H1 (cell line): ENCODE results near the gene ACRBP. TPM values are rescaled to one million over a fixed set of nuclear protein-coding genes. Genes with fewer than 3 reads are reported as not detected.

Source experiments
- CTCF ChIA-PET: fragments of 300-600 bp; sonication (Branson Sonifier 250); formaldehyde crosslinking; loops from one replicate; lab custom pipeline; 2021; ENCODE audit not compliant: partially characterized antibody; lab: Charles Lee
- POLR2A ChIA-PET: fragments of 300-600 bp; sonication (Branson Sonifier 250); formaldehyde crosslinking; loops from one replicate; lab custom pipeline; 2021; ENCODE audit warnings: inconsistent platforms; ENCODE audit not compliant: partially characterized antibody; lab: Charles Lee
- DNase-seq, 2 experiments: peaks; one replicate each; pipeline versions ENCODE4 v3.0.0 to v3.0.0-alpha.2; 2010 to 2022; ENCODE audit warnings: low spot score in 2 of 2, low read depth in 1 of 2, mixed read lengths in 1 of 2
- FAIRE-seq: peaks from 2 replicates; lab custom pipeline; 2011; peaks lifted over from hg19 to GRCh38; lab: Jason Lieb, UNC
- H2AFZ ChIP-seq: 2 replicates; pipeline ENCODE4 v1.8.1; 2012; ENCODE audit warnings: low read length, inconsistent platforms
- H2AK5ac ChIP-seq: 2 replicates; pipeline ENCODE4 v1.6.1; 2013; ENCODE audit warnings: low read depth, low read length
- H2BK120ac ChIP-seq: replicated peaks from 2 replicates; pipeline ENCODE3; 2013; ENCODE audit warnings: low read depth, low read length, inconsistent platforms
- H2BK12ac ChIP-seq: 2 replicates; pipeline ENCODE4 v1.6.1; 2013; ENCODE audit warnings: low read depth, low read length
- H2BK15ac ChIP-seq: 2 replicates; pipeline ENCODE4 v1.6.1; 2013; ENCODE audit warnings: low read length
- H2BK20ac ChIP-seq: 2 replicates; pipeline ENCODE4 v1.6.1; 2013; ENCODE audit warnings: low read length
- H2BK5ac ChIP-seq: 2 replicates; pipeline ENCODE4 v1.6.1; 2013; ENCODE audit warnings: low read depth, low read length
- H3K14ac ChIP-seq: 2 replicates; pipeline ENCODE4 v1.6.1; 2013; ENCODE audit warnings: inconsistent platforms; ENCODE audit not compliant: insufficient read length
- H3K18ac ChIP-seq: 2 replicates; pipeline ENCODE4 v1.6.1; 2013; ENCODE audit warnings: low read length; ENCODE audit errors: extremely low read depth
- H3K23ac ChIP-seq: 2 replicates; pipeline ENCODE4 v1.6.1; 2013; ENCODE audit warnings: inconsistent platforms; ENCODE audit not compliant: insufficient read length
- H3K23me2 ChIP-seq: 2 replicates; pipeline ENCODE4 v1.6.1; 2013; ENCODE audit warnings: low read depth, low read length
- H3K27ac ChIP-seq: 2 replicates; pipeline ENCODE4 v1.6.1; 2011; ENCODE audit warnings: low read depth, low read length, inconsistent platforms
- H3K27me3 ChIP-seq, 4 experiments: replicated peaks in 1 of 4; 1 replicate in 1 of 4; 2 replicates in 3 of 4; pipeline versions ENCODE4 v1.6.1 to v1.8.1; 2011 to 2013; ENCODE audit warnings: low read length in 3 of 4, mild to moderate bottlenecking in 3 of 4, inconsistent platforms in 2 of 4, mixed read lengths in 2 of 4, moderate library complexity in 1 of 4; ENCODE audit not compliant: control insufficient read depth in 3 of 4, insufficient read depth in 3 of 4; ENCODE audit errors: extremely low read depth in 1 of 4
- H3K36me3 ChIP-seq, 4 experiments: 2 replicates each; pipeline versions ENCODE4 v1.6.1 to v1.8.1; 2011 to 2013; ENCODE audit warnings: mild to moderate bottlenecking in 4 of 4, low read length in 3 of 4, moderate library complexity in 2 of 4, control low read depth in 1 of 4, inconsistent platforms in 1 of 4; ENCODE audit not compliant: insufficient read depth in 4 of 4, control insufficient read depth in 2 of 4
- H3K4ac ChIP-seq: replicated peaks from 2 replicates; pipeline ENCODE3; 2013; ENCODE audit warnings: low read length, low read depth, mixed read lengths, inconsistent platforms; ENCODE audit not compliant: insufficient read length
- H3K4me1 ChIP-seq, 4 experiments: replicated peaks in 1 of 4; 1 replicate in 1 of 4; 2 replicates in 3 of 4; pipeline versions ENCODE4 v1.6.1 to v1.8.1; 2011 to 2013; ENCODE audit warnings: low read length in 3 of 4, inconsistent platforms in 2 of 4, mixed read lengths in 1 of 4; ENCODE audit not compliant: insufficient read depth in 4 of 4, control insufficient read depth in 3 of 4
- H3K4me2 ChIP-seq, 2 experiments: 2 replicates each; pipeline versions ENCODE4 v1.6.1 to v1.8.1; 2011 to 2013; ENCODE audit warnings: low read depth in 2 of 2, low read length in 2 of 2, control low read depth in 1 of 2, inconsistent platforms in 1 of 2, mild to moderate bottlenecking in 1 of 2; ENCODE audit not compliant: insufficient read depth in 1 of 2
- H3K4me3 ChIP-seq, 4 experiments: fragments of 200-600, 300-600 bp in 1 of 4; sonication (generic), shearing (Covaris generic), sonication (Bioruptor Twin) in 1 of 4; 2 replicates each; pipeline versions ENCODE4 v1.5.1 to v1.8.1; 2011 to 2016; ENCODE audit warnings: low read length in 4 of 4, low read depth in 3 of 4, control low read depth in 2 of 4, inconsistent platforms in 2 of 4, mild to moderate bottlenecking in 2 of 4, mixed read lengths in 1 of 4, moderate library complexity in 1 of 4; ENCODE audit not compliant: insufficient read depth in 2 of 4; ENCODE audit errors: extremely low read depth in 1 of 4
- H3K56ac ChIP-seq: replicated peaks from 2 replicates; pipeline ENCODE3; 2013; ENCODE audit warnings: low read depth, mild to moderate bottlenecking, mixed read lengths, low read length, inconsistent platforms; ENCODE audit not compliant: insufficient read length
- H3K79me1 ChIP-seq: 2 replicates; pipeline ENCODE4 v1.6.1; 2013; ENCODE audit warnings: low read depth, low read length, control low read depth
- H3K79me2 ChIP-seq, 2 experiments: 2 replicates each; pipeline versions ENCODE4 v1.6.1 to v1.8.1; 2012 to 2013; ENCODE audit warnings: low read length in 2 of 2, mild to moderate bottlenecking in 2 of 2, inconsistent platforms in 1 of 2; ENCODE audit not compliant: insufficient read depth in 2 of 2, control insufficient read depth in 1 of 2
- H3K9ac ChIP-seq, 4 experiments: replicated peaks in 1 of 4; 1 replicate in 1 of 4; 2 replicates in 3 of 4; pipeline versions ENCODE4 v1.6.1 to v1.8.1; 2011 to 2013; ENCODE audit warnings: low read depth in 3 of 4, low read length in 3 of 4, control low read depth in 2 of 4, mild to moderate bottlenecking in 2 of 4, moderate library complexity in 2 of 4, inconsistent platforms in 1 of 4; ENCODE audit errors: extremely low read depth in 1 of 4
- H3K9me3 ChIP-seq, 2 experiments: 2 replicates each; pipeline versions ENCODE4 v1.6.1 to v1.8.1; 2012 to 2013; ENCODE audit warnings: mild to moderate bottlenecking in 2 of 2, moderate library complexity in 2 of 2, control low read depth in 1 of 2, inconsistent platforms in 1 of 2, low read depth in 1 of 2, low read length in 1 of 2, mixed read lengths in 1 of 2; ENCODE audit not compliant: insufficient read depth in 2 of 2
- H4K20me1 ChIP-seq, 2 experiments: replicated peaks in 1 of 2; 2 replicates each; pipeline versions ENCODE3 to v1.8.1; 2011 to 2013; ENCODE audit warnings: inconsistent platforms in 2 of 2, low read length in 2 of 2, mild to moderate bottlenecking in 1 of 2; ENCODE audit not compliant: insufficient read depth in 2 of 2, control insufficient read depth in 1 of 2
- H4K5ac ChIP-seq: 2 replicates; pipeline ENCODE4 v1.6.1; 2013; ENCODE audit warnings: low read length, low read depth, mixed read lengths, inconsistent platforms; ENCODE audit not compliant: insufficient read length
- H4K8ac ChIP-seq: 2 replicates; pipeline ENCODE4 v1.8.0; 2013; ENCODE audit warnings: mild to moderate bottlenecking, moderate library complexity, low read length, inconsistent platforms; ENCODE audit not compliant: insufficient read depth; ENCODE audit errors: extremely low read depth
- H4K91ac ChIP-seq: replicated peaks from 2 replicates; pipeline ENCODE3; 2013; ENCODE audit warnings: low read length, mixed read lengths, inconsistent platforms; ENCODE audit not compliant: insufficient read length
- ASH2L ChIP-seq: fragments of 200-600, 300-600 bp; sonication (generic); IDR thresholded peaks from one replicate; pipeline ENCODE4 v1.7.1; 2017; ENCODE audit warnings: low read length
- BRCA1 ChIP-seq: IDR thresholded peaks from 2 replicates; pipeline ENCODE4 v1.6.1; 2012; ENCODE audit warnings: low read depth, low read length, improper control_type of control experiment
- CBX5 ChIP-seq: fragments of 300-800, 300-1000 bp; sonication (generic); IDR thresholded peaks from 2 replicates; pipeline ENCODE4 v1.7.1; 2016; ENCODE audit warnings: antibody characterized with exemption, low read length, low read depth
- CREB1 ChIP-seq: IDR thresholded peaks from 2 replicates; pipeline ENCODE4 v1.6.1; 2012; ENCODE audit warnings: inconsistent platforms
- TAF1 ChIP-seq: IDR thresholded peaks from 2 replicates; pipeline ENCODE4 v1.6.1; 2011; ENCODE audit warnings: mild to moderate bottlenecking, low read depth, low read length
- TBP ChIP-seq: IDR thresholded peaks from 2 replicates; pipeline ENCODE4 v1.6.1; 2011; ENCODE audit warnings: low read depth, low read length, improper control_type of control experiment
- TCF12 ChIP-seq: IDR thresholded peaks from 2 replicates; pipeline ENCODE4 v1.6.1; 2011; ENCODE audit warnings: low read depth, mild to moderate bottlenecking, low read length
- WGBS, 2 experiments: shearing (Covaris generic) in 1 of 2; methylation state at CpG; one replicate each; pipeline versions ENCODE4 v1.1.6 to v1.1.7; 2013 to 2015; ENCODE audit warnings: low lambda C conversion rate in 2 of 2, mixed read lengths in 2 of 2, inconsistent platforms in 1 of 2, low coverage in 1 of 2, missing lambda C conversion rate in 1 of 2; ENCODE audit not compliant: insufficient replicate concordance in 2 of 2, insufficient coverage in 1 of 2, insufficient read length in 1 of 2; ENCODE audit errors: extremely low coverage in 1 of 2, missing lambda C conversion rate in 1 of 2; 5-methylcytosine and 5-hydroxymethylcytosine counted together
- polyA plus RNA-seq, 7 experiments: library from polyadenylated mRNA; depleted of rRNA in 3 of 7; stranded (reverse) in 5 of 7; unstranded in 2 of 7; fragments of >200 nt in 5 of 7; fragments of 200-250 nt in 2 of 7; gene quantifications; 1 replicate in 5 of 7; 2 replicates in 1 of 7; 4 replicates in 1 of 7; pipeline versions ENCODE4 v1.2.1 to v1.2.3, GENCODE V29; 2011 to 2013; ENCODE audit warnings: missing spikeins in 2 of 7, mixed read lengths in 2 of 7
- total RNA-seq: library from RNA; stranded (reverse); fragmentation: NEBNext Ultra II Directional; extraction: Animal tissue kit (Norgen Biotek cat#: 25700); gene quantifications from 2 replicates; pipeline ENCODE4 v1.2.1, GENCODE V29; 2021
- TF ChIP-seq, protein P1 (sequence below): IDR thresholded peaks from 2 replicates; pipeline ENCODE4 v1.6.1; 2011; ENCODE audit warnings: low read depth, mild to moderate bottlenecking, low read length; ENCODE audit not compliant: insufficient read depth

The ACRBP gene
- total and polyA plus RNA-seq, 2 of the 8 experiments (the other 6 are each of a cell fraction or from before 2014, with no cell fraction given) = 0.80 to 5.2 TPM

DNA sequence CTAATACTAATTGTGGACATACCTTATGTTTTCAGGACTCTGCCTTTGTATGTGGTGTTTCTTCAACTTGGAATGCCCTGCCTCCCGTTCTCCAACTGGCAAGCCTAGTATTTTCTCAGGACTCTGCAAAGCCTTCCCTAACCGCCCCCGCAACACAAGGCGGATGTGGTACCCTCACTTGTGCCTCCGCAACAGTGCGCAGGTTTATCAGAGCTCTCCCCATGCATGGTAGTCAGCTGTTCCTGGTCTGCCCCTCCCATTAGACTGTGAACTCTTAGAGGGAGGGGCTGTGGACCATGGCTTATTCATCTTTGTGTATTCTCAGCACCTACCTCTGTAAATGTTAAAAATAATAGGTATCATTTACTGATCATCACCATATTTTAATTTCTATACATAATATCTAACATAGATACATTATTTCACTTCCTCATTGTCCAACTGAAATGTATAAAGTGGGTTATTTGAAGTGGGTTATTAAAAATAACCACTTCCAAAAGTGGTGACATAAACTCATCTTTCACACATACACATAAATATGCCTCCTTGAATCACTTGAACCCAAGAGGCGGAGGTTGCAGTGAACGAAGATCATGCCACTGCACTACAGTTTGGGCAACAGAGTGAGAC, 20.5 kb downstream of the ACRBP start:
- no peak overlapping the region for H3K14ac ChIP-seq
- no peaks in the 10 kb centered on the region for H3K9me3 ChIP-seq
- no peak overlapping the region for H4K8ac ChIP-seq
- no peak overlapping the region for H4K5ac ChIP-seq
- H3K4me2 ChIP-seq = no peak overlapping the region
- H3K4me1 ChIP-seq = no peaks in the 10 kb centered on the region; a peak in 1 of 7 replicates
- TF ChIP-seq TCF12 = no peak
- TF ChIP-seq CREB1 = no peak
- no peak for TF ChIP-seq TAF1
- no peak for TF ChIP-seq ASH2L
- no peak for TF ChIP-seq TBP
- TF ChIP-seq BRCA1 = no peak
- TF ChIP-seq, protein P1, sequence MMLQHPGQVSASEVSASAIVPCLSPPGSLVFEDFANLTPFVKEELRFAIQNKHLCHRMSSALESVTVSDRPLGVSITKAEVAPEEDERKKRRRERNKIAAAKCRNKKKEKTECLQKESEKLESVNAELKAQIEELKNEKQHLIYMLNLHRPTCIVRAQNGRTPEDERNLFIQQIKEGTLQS = no peak
- no peak for TF ChIP-seq CBX5
- no peak overlapping the region for H3K56ac ChIP-seq
- H2AFZ ChIP-seq = no peak overlapping the region
- ChIA-PET CTCF (interaction anchor here (1.0 to 7.9 kb wide), 4 partner anchors 7 to 17 kb away, joined by 3 to 65 read pairs (median 4); no protein-coding TSS in a partner anchor), POLR2A (interaction anchor here (1.3 kb wide), 1 partner anchor 54 kb away, joined by 3 read pairs; no protein-coding TSS in a partner anchor)
- H3K27ac ChIP-seq = no peak overlapping the region
- no peak overlapping the region for H2BK5ac ChIP-seq
- no peak overlapping the region for H3K23ac ChIP-seq
- H4K20me1 ChIP-seq = no peaks in the 10 kb centered on the region
- no peak overlapping the region for H2BK120ac ChIP-seq
- H3K79me1 ChIP-seq = no peaks in the 10 kb centered on the region
- no peak overlapping the region for H2AK5ac ChIP-seq
- H3K36me3 ChIP-seq = no peaks in the 10 kb centered on the region
- H3K9ac ChIP-seq = no peak overlapping the region
- WGBS, 2 experiments = 97% methylated on average over 8 of the region's 8 CpGs; no CpG with 5 or more reads in 1 of the 2 experiments
- FAIRE-seq = no peak
- H3K23me2 ChIP-seq = no peaks in the 10 kb centered on the region
- H2BK12ac ChIP-seq = no peak overlapping the region
- H3K4me3 ChIP-seq = no peak overlapping the region
- no peak overlapping the region for H2BK20ac ChIP-seq
- H3K4ac ChIP-seq = no peak overlapping the region
- no peaks in the 10 kb centered on the region for H3K79me2 ChIP-seq
- H3K27me3 ChIP-seq = no peaks in the 10 kb centered on the region
- H4K91ac ChIP-seq = no peak overlapping the region
- H3K18ac ChIP-seq = no peak overlapping the region
- H2BK15ac ChIP-seq = no peak overlapping the region
- no peak for DNase-seq
